ENCODE data around the gene FIBP. TPM values are rescaled to one million over a fixed set of nuclear protein-coding genes. Genes with fewer than 3 reads are reported as not detected.

Gene FIBP
- total and polyA plus RNA-seq, 2 of the 8 experiments (the other 6 are each of a cell fraction or from before 2014, with no cell fraction given), result 74.3 to 173 TPM

- H3K14ac ChIP-seq (ENCODE audit: insufficient read length), result peak overlapping the region; percentile 51
- H3K56ac ChIP-seq (replicated peaks; ENCODE audit: insufficient read length, low read depth, low read length), result peak overlapping the region; percentile 62
- no peak overlapping the region for H2BK20ac ChIP-seq (ENCODE audit: low read length)
- peak overlapping the region; percentile 96 for H3K27ac ChIP-seq (ENCODE audit: low read depth, low read length)
- peak overlapping the region; percentile 52 for H4K5ac ChIP-seq (ENCODE audit: insufficient read length, low read depth, low read length)
- H4K8ac ChIP-seq (ENCODE audit: extremely low read depth, insufficient read depth, low read length), result peak overlapping the region; percentile 97; the same call in 1 of the 2 replicates
- peaks cover 16% of the 10 kb centered on the region for H3K79me1 ChIP-seq (ENCODE audit: low read depth, low read length)
- peaks cover 19% of the 10 kb centered on the region for H3K23me2 ChIP-seq (ENCODE audit: low read depth, low read length)
- WGBS, 2 experiments (ENCODE audit: extremely low coverage in 1 of 2, insufficient coverage in 1 of 2, insufficient read length in 1 of 2, insufficient replicate concordance in 2 of 2, low coverage in 1 of 2, low lambda C conversion rate in 2 of 2, missing lambda C conversion rate in 1 of 2), result 2% methylated on average over 37 of the region's 46 CpGs; no CpG with 5 or more reads in 1 of the 2 experiments
- peaks cover 21 to 28% (median 25%) of the 10 kb centered on the region in 4 experiments for H3K36me3 ChIP-seq (ENCODE audit: control insufficient read depth in 2 of 4, insufficient read depth in 4 of 4, low read length in 3 of 4)
- no peak overlapping the region for H3K23ac ChIP-seq (ENCODE audit: insufficient read length)
- H3K27me3 ChIP-seq (replicated peaks in 1 of 4; ENCODE audit: control insufficient read depth in 3 of 4, extremely low read depth in 1 of 4, insufficient read depth in 3 of 4, low read length in 3 of 4), result no peaks in the 10 kb centered on the region
- no peaks in the 10 kb centered on the region for H3K9me3 ChIP-seq (ENCODE audit: insufficient read depth in 2 of 2, low read depth in 1 of 2, low read length in 1 of 2)
- peak overlapping the region; percentile 99; the same call in 1 of the 2 replicates for H2BK12ac ChIP-seq (ENCODE audit: low read depth, low read length)
- H4K20me1 ChIP-seq (replicated peaks in 1 of 2; ENCODE audit: control insufficient read depth in 1 of 2, insufficient read depth in 2 of 2, low read length in 2 of 2), result peaks cover 19 to 21% of the 10 kb centered on the region in 2 experiments
- H2BK120ac ChIP-seq (replicated peaks; ENCODE audit: low read depth, low read length), result no peak overlapping the region
- ChIA-PET POLR2A (ENCODE audit: partially characterized antibody) (interaction anchor here (0.6 to 39.7 kb wide), 46 partner anchors 3 to 279 kb away, joined by 3 to 1071 read pairs (median 4); partner anchors contain the start of genes AP5B1, BANF1, C11orf68 and CCDC85B), CTCF (ENCODE audit: partially characterized antibody) (interaction anchor here (0.5 to 9.9 kb wide), 39 partner anchors 10 to 443 kb away, joined by 3 to 191 read pairs (median 4); partner anchors contain the start of genes BANF1, CCDC85B, CTSW and FIBP)
- peak overlapping the region; percentile 96 for H4K91ac ChIP-seq (replicated peaks; ENCODE audit: insufficient read length, low read length)
- H3K18ac ChIP-seq (ENCODE audit: extremely low read depth, low read length), result peak overlapping the region; percentile 99
- peak overlapping the region; percentile 46 to 97 (median 94) for H3K9ac ChIP-seq (replicated peaks in 1 of 4; ENCODE audit: extremely low read depth in 1 of 4, low read depth in 3 of 4, low read length in 3 of 4)
- peak overlapping the region; percentile 75 to 95 (median 86) for H3K4me3 ChIP-seq (ENCODE audit: extremely low read depth in 1 of 4, insufficient read depth in 2 of 4, low read depth in 3 of 4, low read length in 4 of 4)
- H2AK5ac ChIP-seq (ENCODE audit: low read depth, low read length), result peak overlapping the region; percentile 84
- no peak overlapping the region for H2AFZ ChIP-seq (ENCODE audit: low read length)
- H2BK5ac ChIP-seq (ENCODE audit: low read depth, low read length), result peak overlapping the region; percentile 98
- H3K79me2 ChIP-seq (ENCODE audit: control insufficient read depth in 1 of 2, insufficient read depth in 2 of 2, low read length in 2 of 2), result peaks cover 15 to 36% of the 10 kb centered on the region in 2 experiments
- H3K4ac ChIP-seq (replicated peaks; ENCODE audit: insufficient read length, low read depth, low read length), result peak overlapping the region; percentile 91
- DNase-seq (ENCODE audit: low read depth in 1 of 2, low spot score in 2 of 2), result peak; percentile 99
- peaks cover 0 to 15% (median 6%) of the 10 kb centered on the region in 4 experiments; a peak in 5 of 7 replicates for H3K4me1 ChIP-seq (replicated peaks in 1 of 4; ENCODE audit: control insufficient read depth in 3 of 4, insufficient read depth in 4 of 4, low read length in 3 of 4)
- H2BK15ac ChIP-seq (ENCODE audit: low read length), result peak overlapping the region; percentile 98; the same call in 1 of the 2 replicates
- no peak for FAIRE-seq
- H3K4me2 ChIP-seq (ENCODE audit: insufficient read depth in 1 of 2, low read depth in 2 of 2, low read length in 2 of 2), result peak overlapping the region; percentile 95 to 97
- peak; percentile 100 for TF ChIP-seq SRF (IDR thresholded peaks at IDR 0.05; ENCODE audit: low read depth, low read length)
- TF ChIP-seq SAP30 (IDR thresholded peaks at IDR 0.05; ENCODE audit: insufficient read depth, insufficient replicate concordance, low read length), result no peak
- TF ChIP-seq SIN3A (conservative IDR thresholded peaks at IDR 0.05 in 1 of 2, IDR thresholded peaks at IDR 0.05 in 1 of 2; ENCODE audit: low read depth in 1 of 2, low read length in 2 of 2), result peak; percentile 55 to 77; a peak in 2 of 4 replicates
- TF ChIP-seq HDAC2 (IDR thresholded peaks at IDR 0.05; ENCODE audit: borderline replicate concordance in 1 of 2, low read depth in 2 of 2, low read length in 2 of 2), result peak in 1 of 2 experiments; percentile 0; a peak in 1 of 4 replicates
- TF ChIP-seq SP4 (IDR thresholded peaks at IDR 0.05; ENCODE audit: low read length), result peak; percentile 59; the same call in 1 of the 2 replicates
- TF ChIP-seq POLR2AphosphoS5 (IDR thresholded peaks at IDR 0.05; ENCODE audit: low read depth, low read length), result peak; percentile 96
- TF ChIP-seq TAF7 (optimal IDR thresholded peaks at IDR 0.05; ENCODE audit: borderline replicate concordance, low read depth, low read length), result peak; percentile 75
- TF ChIP-seq SIX5 (IDR thresholded peaks at IDR 0.05; ENCODE audit: low read depth, low read length), result peak; percentile 14; the same call in 1 of the 2 replicates
- TF ChIP-seq SIRT6 (IDR thresholded peaks at IDR 0.05; ENCODE audit: low read length), result no peak
- TF ChIP-seq TEAD4 (IDR thresholded peaks at IDR 0.05; ENCODE audit: low read depth, low read length), result peak; percentile 79
- TF ChIP-seq SP1 (IDR thresholded peaks at IDR 0.05; ENCODE audit: low read depth, low read length), result peak; percentile 76
These were observed 29.0 kb downstream of the FIBP start for GRCh38 chr11:65859095-65859811.
